HG03135 (cell line): ENCODE data around the gene PLD1.
A peak's percentile ranks its signal among the peaks of the same experiment; 100 is the strongest.

Experiments used
- ATAC-seq: cut with Tn5 transposase; IDR thresholded peaks from one replicate; pipeline ENCODE4 v1.9.1; 2021; ENCODE audit warnings: mild to moderate bottlenecking, moderate library complexity; ENCODE audit not compliant: unreplicated experiment

PLD1 gene

DNA sequence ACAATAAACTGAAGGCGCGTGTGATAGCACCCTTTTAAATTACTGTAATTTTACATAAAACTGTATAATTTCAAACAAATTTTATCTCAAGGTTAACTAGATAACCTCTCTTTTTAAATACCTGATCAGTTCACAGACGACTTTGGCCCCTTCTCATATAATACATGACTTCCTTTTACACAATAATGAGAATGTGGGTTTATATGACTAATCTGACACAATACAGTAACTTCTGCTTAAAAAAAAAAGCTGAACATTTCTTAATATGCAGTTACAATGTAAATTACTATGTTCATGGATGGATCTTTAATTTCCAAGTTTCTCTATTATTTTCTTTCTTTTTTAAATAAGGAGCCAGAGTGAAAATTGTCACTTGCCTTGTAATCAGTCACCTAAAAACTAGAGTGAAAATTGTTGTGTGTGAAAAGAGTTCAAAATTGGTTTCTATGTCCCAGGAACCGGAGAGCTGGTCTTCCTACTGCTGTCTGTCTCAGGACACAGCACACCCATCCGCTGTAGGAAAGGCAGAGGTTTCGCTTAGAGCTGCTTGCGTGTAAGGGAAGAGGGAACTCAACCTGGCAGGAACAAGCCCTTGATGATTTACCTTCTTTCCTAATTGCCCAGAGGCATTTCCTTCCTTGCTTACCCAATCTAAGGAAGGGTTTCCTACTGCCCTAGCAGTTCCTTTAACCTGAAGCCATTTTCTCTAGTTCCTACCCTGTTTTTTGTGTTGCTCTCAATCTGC is 33.3 kb downstream of the PLD1 start:
- ATAC-seq = no peak

GRCh38 chr3:171776411-171776810 is 33.9 kb downstream of the PLD1 start:
- ATAC-seq = no peak

- ATAC-seq = no peak
These were observed 34.3 kb downstream of the PLD1 start for GRCh38 chr3:171775943-171776342.

DNA sequence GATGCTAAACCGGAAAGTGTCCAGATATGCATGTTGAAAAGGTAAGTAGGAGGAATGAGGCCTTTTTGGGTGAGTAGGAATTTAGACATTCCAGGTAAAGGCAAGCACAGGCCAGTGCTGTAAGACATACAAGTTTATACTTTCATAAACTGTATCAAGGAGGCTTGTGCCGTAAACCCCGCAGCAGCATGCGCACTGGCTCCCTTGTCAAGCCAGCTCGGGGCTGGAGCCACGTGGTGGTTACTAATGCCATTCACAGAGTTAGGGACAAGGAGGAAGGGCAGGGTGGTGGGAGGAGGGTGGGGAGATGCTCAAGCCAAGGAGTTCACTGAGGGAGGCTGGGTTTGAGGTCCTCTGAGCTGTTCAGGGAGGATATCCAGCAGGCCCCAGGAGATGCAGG is 35.8 kb downstream of the PLD1 start:
- ATAC-seq = no peak

GRCh38 chr3:171772427-171773056 is 37.7 kb downstream of the PLD1 start:
- no peak for ATAC-seq

DNA sequence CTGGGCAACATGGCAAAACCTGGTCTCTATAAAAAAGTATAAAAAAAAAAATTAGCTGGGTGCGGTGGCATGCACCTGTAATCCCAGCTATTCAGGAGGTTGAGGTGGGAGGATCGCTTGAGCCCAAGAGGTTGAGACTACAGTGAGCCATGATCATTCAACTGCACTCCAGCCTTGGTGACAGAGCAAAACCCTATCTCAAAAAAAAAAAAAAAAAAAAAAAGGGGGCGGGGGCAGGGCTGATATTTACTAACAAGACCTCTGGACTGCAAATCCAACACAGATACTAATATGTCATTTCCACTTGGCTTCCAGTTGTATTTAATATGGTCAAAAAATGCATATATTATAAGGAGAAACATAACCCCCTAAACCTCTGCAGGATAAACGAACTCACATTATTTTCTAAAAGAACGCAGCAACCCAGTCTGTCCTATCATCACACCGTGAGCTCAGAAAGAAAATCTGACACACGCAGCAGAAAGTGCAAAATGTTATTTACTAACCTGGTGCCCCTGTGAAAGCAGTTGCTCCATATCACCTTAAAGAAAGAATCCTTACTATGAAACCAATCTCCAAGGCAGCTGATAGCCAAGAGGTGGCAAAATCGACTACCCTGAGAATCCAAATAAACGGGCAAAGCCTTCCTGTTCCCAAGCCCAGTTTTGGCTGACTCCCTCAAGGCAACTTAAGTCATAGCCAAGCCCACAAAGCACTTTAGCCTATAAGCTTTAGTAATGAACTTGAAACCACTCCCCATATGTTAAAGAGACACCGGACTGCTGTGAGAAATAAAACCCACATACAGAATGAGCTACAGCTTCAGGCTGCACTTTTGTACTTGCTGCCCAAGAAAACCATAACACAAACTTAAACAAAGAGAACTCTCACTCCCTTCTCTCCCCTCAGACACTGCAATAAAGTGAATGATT is 39.3 kb downstream of the PLD1 start:
- peak; percentile 72 for ATAC-seq

DNA sequence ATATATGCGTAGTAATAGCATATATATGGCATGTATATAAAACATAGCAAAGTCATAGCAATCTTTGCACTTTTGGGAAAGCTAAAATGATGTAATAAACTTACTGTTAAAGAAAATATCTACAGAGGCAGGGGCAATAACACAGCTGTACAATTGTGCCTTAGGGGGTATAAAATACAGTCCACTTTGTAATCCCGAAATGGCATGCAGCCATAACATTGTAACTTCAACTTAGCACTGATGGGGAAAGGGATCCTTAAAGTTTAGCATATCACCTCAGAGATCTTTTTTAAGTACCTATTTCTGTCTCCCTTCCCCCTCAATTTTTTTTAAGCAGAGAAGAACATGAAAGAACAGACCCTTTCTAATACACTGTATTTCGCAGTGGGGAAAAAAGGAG is 40.8 kb downstream of the PLD1 start:
- no peak for ATAC-seq

DNA sequence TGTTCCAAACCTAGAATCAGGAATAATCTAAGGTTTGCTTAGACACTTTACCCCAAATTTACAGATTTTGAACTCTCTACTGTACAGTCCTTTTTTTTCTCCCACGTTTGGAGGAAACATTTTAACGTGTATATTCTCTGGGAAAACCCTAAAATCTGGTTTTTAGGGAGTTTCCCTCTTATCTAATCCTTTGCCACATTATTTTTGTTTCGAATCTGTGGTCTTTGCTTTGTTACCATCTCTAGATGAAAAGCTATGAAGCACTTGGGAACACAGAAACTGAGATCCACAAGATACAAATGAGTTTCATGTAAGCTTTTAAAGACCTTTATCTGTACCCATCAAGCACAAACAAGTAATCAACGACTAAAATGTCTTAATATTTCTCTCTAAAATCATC is 41.3 kb downstream of the PLD1 start:
- ATAC-seq = no peak

DNA sequence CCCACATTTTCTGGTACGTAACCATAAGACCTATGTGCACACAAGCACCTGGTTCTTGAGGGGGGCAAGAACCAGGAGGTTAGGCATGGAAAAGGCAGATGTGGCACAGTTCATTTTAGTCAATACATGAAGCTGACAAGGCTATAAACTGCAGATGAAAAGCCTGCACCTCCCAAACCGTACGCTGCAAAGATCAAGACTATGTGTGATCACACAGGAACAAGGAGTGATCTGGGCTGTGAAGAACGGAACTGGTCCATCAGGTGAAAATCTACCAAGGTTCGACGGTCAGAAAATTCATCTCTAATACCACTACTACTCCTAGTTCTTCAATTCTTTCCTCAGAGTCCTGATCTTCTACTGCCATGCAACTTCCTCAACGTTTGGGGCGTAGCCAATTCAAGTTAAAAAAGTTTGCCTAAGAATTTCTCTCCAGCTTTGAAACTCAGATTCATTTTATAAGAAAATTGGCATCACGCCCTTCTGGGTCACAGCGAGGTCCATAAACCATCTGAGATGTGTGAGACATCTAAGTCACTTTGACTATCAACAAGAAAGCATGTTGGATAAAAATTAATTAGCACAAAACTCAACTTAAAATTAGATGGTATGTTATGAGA is 41.9 kb downstream of the PLD1 start:
- ATAC-seq = no peak

- no peak for ATAC-seq
These were observed 44.8 kb downstream of the PLD1 start for GRCh38 chr3:171765511-171765887.

- ATAC-seq = no peak
These were observed 46.9 kb downstream of the PLD1 start for GRCh38 chr3:171763392-171763791.

- ATAC-seq = no peak
These were observed 49.8 kb downstream of the PLD1 start for GRCh38 chr3:171760477-171760876.

- ATAC-seq = no peak
These were observed 52.2 kb downstream of the PLD1 start for GRCh38 chr3:171758109-171758508.

- no peak for ATAC-seq
These were observed 52.8 kb downstream of the PLD1 start for GRCh38 chr3:171757361-171758034.

- ATAC-seq = no peak
These were observed 54.6 kb downstream of the PLD1 start for GRCh38 chr3:171755656-171756055.

GRCh38 chr3:171755015-171755589 is 55.2 kb downstream of the PLD1 start:
- no peak for ATAC-seq

- no peak for ATAC-seq
These were observed 56.4 kb downstream of the PLD1 start for GRCh38 chr3:171753665-171754408.

DNA sequence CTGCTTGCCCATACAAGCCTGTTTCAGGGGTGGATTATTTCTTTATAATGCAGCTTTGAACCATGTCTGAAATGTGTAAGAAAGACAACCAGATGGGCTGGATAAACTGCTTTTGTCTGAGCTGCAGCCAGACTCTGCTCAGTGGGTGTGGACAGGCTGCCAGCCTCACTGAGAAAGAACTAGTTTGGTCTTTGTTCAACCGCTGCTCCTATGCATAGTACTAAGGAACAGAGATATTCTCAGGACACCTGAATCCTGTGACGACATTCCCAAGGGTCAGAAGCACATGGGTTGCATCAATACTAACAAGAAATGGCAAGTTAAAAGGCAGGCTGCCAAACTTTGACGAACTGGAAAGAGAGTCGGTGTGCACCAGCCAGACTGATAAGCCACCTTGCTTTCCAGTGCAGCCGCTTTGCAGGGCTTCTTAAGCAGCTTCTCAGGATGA is 57.2 kb downstream of the PLD1 start:
- ATAC-seq = no peak

DNA sequence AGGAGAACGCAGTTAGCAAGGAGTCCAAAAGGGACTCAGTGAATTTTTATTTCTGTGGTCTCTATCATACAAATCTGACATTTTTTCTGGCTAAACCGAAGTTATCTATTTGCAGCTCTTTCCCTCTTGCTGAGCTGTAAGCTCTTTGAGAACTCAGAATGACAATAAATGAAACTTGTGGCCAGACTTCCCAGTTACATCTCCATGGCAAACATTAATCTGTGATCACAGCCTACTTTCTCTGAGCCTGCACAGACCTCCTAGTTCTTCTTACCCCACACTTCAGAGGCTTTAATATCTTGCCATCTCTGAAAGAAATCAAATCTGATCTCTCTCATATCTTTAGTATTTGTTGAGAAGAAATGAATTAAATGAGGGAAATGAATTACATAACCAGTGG is 58.0 kb downstream of the PLD1 start:
- no peak for ATAC-seq

GRCh38 chr3:171749124-171749523 is 61.2 kb downstream of the PLD1 start:
- no peak for ATAC-seq
